ENCODE measurements around the gene S100A3. TPM values are rescaled to one million over a fixed set of nuclear protein-coding genes. Genes with fewer than 3 reads are reported as not detected.
"Not testable (repeated sequence)": the region's sequence is repeated elsewhere in the genome, so short reads cannot be mapped to it uniquely, and the experiment has no call there.

The S100A3 gene
- total RNA-seq, 1 donor from 2014 or later = 8.7 TPM

GRCh38 chr1:153520818-153521476 is 28.1 kb downstream of the S100A3 start:
- Mint-ChIP-seq H3K4me1 (ENCODE audit: low read depth) (peaks cover 29% of the 10 kb centered on the region), H3K9me3 (ENCODE audit: low read depth) (no peaks in the 10 kb centered on the region), H3K27me3 (ENCODE audit: low read depth) (no peaks in the 10 kb centered on the region), H3K4me3 (ENCODE audit: unreplicated experiment) (no peak overlapping the region), H3K36me3 (ENCODE audit: low read depth) (no peaks in the 10 kb centered on the region), H3K27ac (ENCODE audit: unreplicated experiment) (no peak overlapping the region)
- DNase-seq (ENCODE audit: low spot score) = no peak
- no peak for TF ChIP-seq CTCF (IDR thresholded peaks at IDR 0.05)

GRCh38 chr1:153520137-153520691 is 28.8 kb downstream of the S100A3 start:
- not testable (repeated sequence) for H3K27ac Mint-ChIP-seq (ENCODE audit: unreplicated experiment); H3K9me3 Mint-ChIP-seq (ENCODE audit: low read depth); DNase-seq (ENCODE audit: low spot score); H3K36me3 Mint-ChIP-seq (ENCODE audit: low read depth); H3K27me3 Mint-ChIP-seq (ENCODE audit: low read depth); H3K4me3 Mint-ChIP-seq (ENCODE audit: unreplicated experiment)
- peaks cover 21% of the 10 kb centered on the region for H3K4me1 Mint-ChIP-seq (ENCODE audit: low read depth)

GRCh38 chr1:153519242-153519641 is 29.8 kb downstream of the S100A3 start:
- DNase-seq (ENCODE audit: low spot score) = no peak
- H3K27me3 Mint-ChIP-seq (ENCODE audit: low read depth) = no peaks in the 10 kb centered on the region
- peaks cover 18% of the 10 kb centered on the region for H3K4me1 Mint-ChIP-seq (ENCODE audit: low read depth)
- no peaks in the 10 kb centered on the region for H3K36me3 Mint-ChIP-seq (ENCODE audit: low read depth)
- TF ChIP-seq CTCF (IDR thresholded peaks at IDR 0.05) = no peak
- H3K4me3 Mint-ChIP-seq (ENCODE audit: unreplicated experiment) = no peak overlapping the region
- no peak overlapping the region for H3K27ac Mint-ChIP-seq (ENCODE audit: unreplicated experiment)
- no peaks in the 10 kb centered on the region for H3K9me3 Mint-ChIP-seq (ENCODE audit: low read depth)

GRCh38 chr1:153515504-153516394 is 33.3 kb downstream of the S100A3 start:
- Mint-ChIP-seq H3K36me3 (ENCODE audit: low read depth) (no peaks in the 10 kb centered on the region), H3K27me3 (ENCODE audit: low read depth) (no peaks in the 10 kb centered on the region), H3K27ac (ENCODE audit: unreplicated experiment) (no peak overlapping the region), H3K4me3 (ENCODE audit: unreplicated experiment) (no peak overlapping the region), H3K4me1 (ENCODE audit: low read depth) (peaks cover 30% of the 10 kb centered on the region), H3K9me3 (ENCODE audit: low read depth) (no peaks in the 10 kb centered on the region)
- no peak for DNase-seq (ENCODE audit: low spot score)
- no peak for TF ChIP-seq CTCF (IDR thresholded peaks at IDR 0.05)

- no peak for DNase-seq (ENCODE audit: low spot score)
- no peak overlapping the region for H3K27ac Mint-ChIP-seq (ENCODE audit: unreplicated experiment)
- no peaks in the 10 kb centered on the region for H3K9me3 Mint-ChIP-seq (ENCODE audit: low read depth)
- peaks cover 32% of the 10 kb centered on the region for H3K4me1 Mint-ChIP-seq (ENCODE audit: low read depth)
- no peak for TF ChIP-seq CTCF (IDR thresholded peaks at IDR 0.05)
- H3K36me3 Mint-ChIP-seq (ENCODE audit: low read depth) = no peaks in the 10 kb centered on the region
- H3K27me3 Mint-ChIP-seq (ENCODE audit: low read depth) = no peaks in the 10 kb centered on the region
- no peak overlapping the region for H3K4me3 Mint-ChIP-seq (ENCODE audit: unreplicated experiment)
Measured at GRCh38 chr1:153513666-153514065, 35.4 kb downstream of the S100A3 start.

All from chondrocyte (in vitro differentiated cells).